ENCODE data around the gene PTPRK.
A peak's percentile ranks its signal among the peaks of the same experiment; 100 is the strongest.
"Not testable (repeated sequence)": the region's sequence is repeated elsewhere in the genome, so short reads cannot be mapped to it uniquely, and the experiment has no call there.

The PTPRK gene

GRCh38 chr6:128487746-128488145 lies 32.7 kb downstream of the PTPRK start:
- DNase-seq (ENCODE audit: low spot score): no peak

GRCh38 chr6:128487055-128487454 lies 33.3 kb downstream of the PTPRK start:
- DNase-seq (ENCODE audit: low spot score): peak; percentile 7

GRCh38 chr6:128486580-128486979 lies 33.8 kb downstream of the PTPRK start:
- not testable (repeated sequence) for DNase-seq (ENCODE audit: low spot score)

GRCh38 chr6:128483472-128484135 lies 36.8 kb downstream of the PTPRK start:
- no peak for DNase-seq (ENCODE audit: low spot score)

- no peak for DNase-seq (ENCODE audit: low spot score)
These were observed 37.8 kb downstream of the PTPRK start for GRCh38 chr6:128482642-128483041.

- no peak for DNase-seq (ENCODE audit: low spot score)
These were observed 40.4 kb downstream of the PTPRK start for GRCh38 chr6:128479991-128480390.

GRCh38 chr6:128479048-128479666 lies 41.2 kb downstream of the PTPRK start:
- no peak for DNase-seq (ENCODE audit: low spot score)

GRCh38 chr6:128478230-128479047 lies 42.0 kb downstream of the PTPRK start:
- DNase-seq (ENCODE audit: low spot score): no peak

- DNase-seq (ENCODE audit: low spot score): no peak
These were observed 45.5 kb downstream of the PTPRK start for GRCh38 chr6:128474933-128475332.

GRCh38 chr6:128474481-128474880 lies 45.9 kb downstream of the PTPRK start:
- no peak for DNase-seq (ENCODE audit: low spot score)

- DNase-seq (ENCODE audit: low spot score): no peak
These were observed 48.5 kb downstream of the PTPRK start for GRCh38 chr6:128471907-128472306.

GRCh38 chr6:128465368-128466343 lies 54.7 kb downstream of the PTPRK start:
- no peak for DNase-seq (ENCODE audit: low spot score)

GRCh38 chr6:128464790-128465189 lies 55.6 kb downstream of the PTPRK start:
- DNase-seq (ENCODE audit: low spot score): no peak

GRCh38 chr6:128463942-128464341 lies 56.5 kb downstream of the PTPRK start:
- no peak for DNase-seq (ENCODE audit: low spot score)

GRCh38 chr6:128461501-128461900 lies 58.9 kb downstream of the PTPRK start:
- no peak for DNase-seq (ENCODE audit: low spot score)

- DNase-seq (ENCODE audit: low spot score): no peak
These were observed 63.7 kb downstream of the PTPRK start for GRCh38 chr6:128456510-128457230.

- no peak for DNase-seq (ENCODE audit: low spot score)
These were observed 64.4 kb downstream of the PTPRK start for GRCh38 chr6:128455959-128456358.

GRCh38 chr6:128452713-128453112 lies 67.7 kb downstream of the PTPRK start:
- DNase-seq (ENCODE audit: low spot score): no peak

GRCh38 chr6:128446497-128446896 lies 73.9 kb downstream of the PTPRK start:
- DNase-seq (ENCODE audit: low spot score): no peak

GRCh38 chr6:128443553-128443952 lies 76.8 kb downstream of the PTPRK start:
- no peak for DNase-seq (ENCODE audit: low spot score)

GRCh38 chr6:128439627-128440026 lies 80.8 kb downstream of the PTPRK start:
- DNase-seq (ENCODE audit: low spot score): no peak
